ENCODE data around the gene WDR47.
"Not testable (repeated sequence)": the region's sequence is repeated elsewhere in the genome, so short reads cannot be mapped to it uniquely, and the experiment has no call there.

DNA sequence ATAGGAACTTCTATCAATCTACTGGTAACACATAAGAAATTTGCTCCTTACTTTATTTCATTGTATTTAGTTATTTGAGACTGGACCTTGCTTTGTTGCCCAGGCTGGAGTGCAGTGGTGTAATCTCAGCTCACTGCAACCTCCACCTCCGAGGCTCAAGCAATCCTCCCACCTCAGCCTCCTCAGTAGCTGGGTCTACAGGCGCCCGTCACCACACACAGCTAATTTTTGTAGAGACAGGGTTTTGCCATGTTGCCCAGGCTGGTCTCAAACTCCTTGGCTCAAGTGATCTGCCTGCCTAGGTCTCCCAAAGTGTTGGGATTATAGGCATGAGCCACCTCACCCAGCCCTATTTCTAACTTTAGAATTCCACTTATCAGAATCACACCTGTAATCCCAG is 10.2 kb upstream of the WDR47 start:
- TF ChIP-seq, protein P1, sequence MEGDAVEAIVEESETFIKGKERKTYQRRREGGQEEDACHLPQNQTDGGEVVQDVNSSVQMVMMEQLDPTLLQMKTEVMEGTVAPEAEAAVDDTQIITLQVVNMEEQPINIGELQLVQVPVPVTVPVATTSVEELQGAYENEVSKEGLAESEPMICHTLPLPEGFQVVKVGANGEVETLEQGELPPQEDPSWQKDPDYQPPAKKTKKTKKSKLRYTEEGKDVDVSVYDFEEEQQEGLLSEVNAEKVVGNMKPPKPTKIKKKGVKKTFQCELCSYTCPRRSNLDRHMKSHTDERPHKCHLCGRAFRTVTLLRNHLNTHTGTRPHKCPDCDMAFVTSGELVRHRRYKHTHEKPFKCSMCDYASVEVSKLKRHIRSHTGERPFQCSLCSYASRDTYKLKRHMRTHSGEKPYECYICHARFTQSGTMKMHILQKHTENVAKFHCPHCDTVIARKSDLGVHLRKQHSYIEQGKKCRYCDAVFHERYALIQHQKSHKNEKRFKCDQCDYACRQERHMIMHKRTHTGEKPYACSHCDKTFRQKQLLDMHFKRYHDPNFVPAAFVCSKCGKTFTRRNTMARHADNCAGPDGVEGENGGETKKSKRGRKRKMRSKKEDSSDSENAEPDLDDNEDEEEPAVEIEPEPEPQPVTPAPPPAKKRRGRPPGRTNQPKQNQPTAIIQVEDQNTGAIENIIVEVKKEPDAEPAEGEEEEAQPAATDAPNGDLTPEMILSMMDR (IDR thresholded peaks at IDR 0.05) = not testable (repeated sequence)
- TF ChIP-seq POLR2A (IDR thresholded peaks at IDR 0.05) = not testable (repeated sequence)

Data from prostate gland (tissue), 2 donors.